ENCODE results near the gene SPATC1L.

DNA sequence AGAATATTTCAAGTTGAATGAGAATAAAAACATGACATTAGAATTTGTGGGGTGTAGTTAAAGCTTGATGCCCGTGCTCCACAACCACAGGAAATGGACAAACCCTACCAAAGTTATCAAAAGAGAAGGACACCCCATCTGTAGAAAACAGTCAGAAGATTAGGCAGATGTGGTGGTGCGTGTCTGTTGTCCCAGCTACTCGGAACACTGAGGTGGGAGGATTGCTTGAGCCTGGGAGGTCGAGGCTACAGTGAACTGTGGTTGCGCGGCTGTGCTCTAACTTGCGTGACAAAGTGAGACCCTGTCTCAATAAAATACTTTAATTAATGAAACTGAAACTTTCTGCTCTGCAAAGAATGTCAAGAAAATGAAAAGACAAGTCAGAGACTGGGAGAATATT is 1.5 kb upstream of the SPATC1L start:
- TF ChIP-seq, protein P1, sequence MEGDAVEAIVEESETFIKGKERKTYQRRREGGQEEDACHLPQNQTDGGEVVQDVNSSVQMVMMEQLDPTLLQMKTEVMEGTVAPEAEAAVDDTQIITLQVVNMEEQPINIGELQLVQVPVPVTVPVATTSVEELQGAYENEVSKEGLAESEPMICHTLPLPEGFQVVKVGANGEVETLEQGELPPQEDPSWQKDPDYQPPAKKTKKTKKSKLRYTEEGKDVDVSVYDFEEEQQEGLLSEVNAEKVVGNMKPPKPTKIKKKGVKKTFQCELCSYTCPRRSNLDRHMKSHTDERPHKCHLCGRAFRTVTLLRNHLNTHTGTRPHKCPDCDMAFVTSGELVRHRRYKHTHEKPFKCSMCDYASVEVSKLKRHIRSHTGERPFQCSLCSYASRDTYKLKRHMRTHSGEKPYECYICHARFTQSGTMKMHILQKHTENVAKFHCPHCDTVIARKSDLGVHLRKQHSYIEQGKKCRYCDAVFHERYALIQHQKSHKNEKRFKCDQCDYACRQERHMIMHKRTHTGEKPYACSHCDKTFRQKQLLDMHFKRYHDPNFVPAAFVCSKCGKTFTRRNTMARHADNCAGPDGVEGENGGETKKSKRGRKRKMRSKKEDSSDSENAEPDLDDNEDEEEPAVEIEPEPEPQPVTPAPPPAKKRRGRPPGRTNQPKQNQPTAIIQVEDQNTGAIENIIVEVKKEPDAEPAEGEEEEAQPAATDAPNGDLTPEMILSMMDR (IDR thresholded peaks at IDR 0.05; ENCODE audit: control extremely low read depth in 1 of 3, insufficient read depth in 1 of 3, low read depth in 1 of 3, low read length in 3 of 3) = no peak
- TF ChIP-seq ATF2 (IDR thresholded peaks at IDR 0.05; ENCODE audit: low read length) (no peak), POLR2AphosphoS5 (IDR thresholded peaks at IDR 0.05; ENCODE audit: low read depth, low read length) (no peak), YY1 (IDR thresholded peaks at IDR 0.05; ENCODE audit: low read depth, low read length) (no peak), TEAD4 (IDR thresholded peaks at IDR 0.05; ENCODE audit: low read depth, low read length) (no peak), CREB1 (IDR thresholded peaks at IDR 0.05) (no peak), TAF1 (IDR thresholded peaks at IDR 0.05; ENCODE audit: low read depth, low read length) (no peak), MAX (IDR thresholded peaks at IDR 0.05) (no peak), POLR2A (IDR thresholded peaks at IDR 0.05; ENCODE audit: control extremely low read depth in 1 of 2, low read depth in 2 of 2, low read length in 2 of 2) (no peak), SAP30 (IDR thresholded peaks at IDR 0.05; ENCODE audit: insufficient read depth, insufficient replicate concordance, low read length) (no peak)
